Vagina (tissue), 2 donors: ENCODE measurements around the gene PRKAG2. TPM values are rescaled to one million over a fixed set of nuclear protein-coding genes. Genes with fewer than 3 reads are reported as not detected.

Experiments used
- DNase-seq, 2 donors: peaks; one replicate each; pipeline ENCODE4 v3.0.0-alpha.2; 2017; ENCODE audit errors: extremely low spot score in 2 of 2
- H3K27ac ChIP-seq: fragments of 200-600 bp; sonication (generic); one replicate; pipeline ENCODE4 v1.5.1; 2019
- H3K27me3 ChIP-seq: fragments of 200-600 bp; sonication (generic); one replicate; pipeline ENCODE4 v1.5.1; 2019
- H3K36me3 ChIP-seq, 2 donors: fragments of 200-600 bp; sonication (generic); one replicate each; pipeline ENCODE4 v1.5.1; 2017 to 2019
- H3K4me1 ChIP-seq: fragments of 200-600 bp; sonication (generic); one replicate; pipeline ENCODE4 v1.5.1; 2019
- H3K4me3 ChIP-seq, 2 donors: fragments of 200-600 bp; sonication (generic); 1 replicate in 1 of 2; 2 replicates in 1 of 2; pipeline ENCODE4 v1.5.1; 2016 to 2019
- H3K9me3 ChIP-seq: fragments of 200-600 bp; sonication (generic); one replicate; pipeline ENCODE4 v1.5.1; 2019
- POLR2A ChIP-seq, 2 donors: fragments of 450-650 bp; IDR thresholded peaks; one replicate each; pipeline ENCODE4 v1.6.1; 2017; ENCODE audit warnings: antibody characterized with exemption in 2 of 2, mild to moderate bottlenecking in 2 of 2, moderate library complexity in 2 of 2
- POLR2AphosphoS5 ChIP-seq, 2 donors: sonication (generic); formaldehyde crosslinking; IDR thresholded peaks; one replicate each; pipeline ENCODE4 v1.9.0; 2017; ENCODE audit warnings: antibody characterized with exemption in 2 of 2, mild to moderate bottlenecking in 2 of 2, low read depth in 1 of 2; ENCODE audit not compliant: insufficient read depth in 1 of 2
- intact Hi-C: fragments of 100-400 bp; cut with DNase I; formaldehyde crosslinking; loops from one replicate; pipeline ENCODE4 v1.15.1; 2023
- total RNA-seq: library from RNA; depleted of rRNA; stranded (reverse); fragments of >200 nt; gene quantifications from one replicate; pipeline ENCODE4 v1.2.3, GENCODE V29; 2016
- TF ChIP-seq, protein P1 (sequence below), 3 experiments: fragments of 450-650 bp in 2 of 3; fragments of 200-600 bp in 1 of 3; sonication (generic) in 1 of 3; IDR thresholded peaks; one replicate each; pipeline ENCODE4 v1.5.1; 2017 to 2019; ENCODE audit warnings: antibody characterized with exemption in 3 of 3, mild to moderate bottlenecking in 2 of 3, moderate library complexity in 2 of 3

The PRKAG2 gene
- total RNA-seq, 1 donor from 2014 or later = 25.0 TPM

DNA sequence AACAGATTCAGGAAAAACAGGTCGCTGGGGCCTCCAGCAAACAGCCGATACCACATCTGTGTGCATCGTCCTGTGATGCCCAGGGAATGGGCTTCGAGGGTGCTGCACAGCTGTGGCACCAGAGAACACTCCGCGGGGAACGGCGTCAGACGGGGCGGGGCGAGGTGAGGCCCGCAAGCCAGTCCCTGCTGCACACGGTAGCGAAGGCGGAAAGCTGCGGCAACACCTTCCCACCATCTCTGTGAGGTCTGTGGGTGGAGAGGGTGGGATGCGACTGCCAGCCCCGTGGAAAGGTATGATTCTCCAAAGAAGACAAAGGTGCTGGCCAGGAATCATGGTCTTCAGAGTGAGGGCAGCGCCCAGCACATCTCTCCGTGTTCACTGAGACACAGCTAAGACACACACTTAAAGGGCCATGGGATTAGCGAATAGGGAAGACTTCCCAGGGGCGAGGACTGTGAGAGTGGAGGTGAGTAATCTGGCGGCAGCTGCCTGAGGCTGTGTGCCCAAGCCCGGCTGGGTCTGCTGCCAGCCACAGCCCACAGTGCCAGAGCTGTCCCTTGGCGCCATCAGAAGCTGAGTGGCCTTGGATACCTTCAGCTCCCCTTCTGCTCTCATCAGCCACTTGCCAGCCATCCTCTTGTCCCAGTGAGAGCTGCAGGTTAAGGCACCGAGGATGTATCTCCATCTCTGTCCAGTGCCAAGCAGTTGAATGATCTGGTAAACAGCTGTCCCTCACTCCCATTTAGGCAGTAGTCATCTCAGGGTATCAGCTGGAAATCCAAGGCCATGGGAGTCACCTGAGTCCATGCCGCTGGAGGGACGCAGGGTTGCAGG is 17.6 kb downstream of the PRKAG2 start:
- Histone ChIP-seq H3K27ac (no peak overlapping the region), H3K4me3 (no peak overlapping the region), H3K9me3 (no peaks in the 10 kb centered on the region), H3K36me3 (no peaks in the 10 kb centered on the region), H3K4me1 (peaks cover 2% of the 10 kb centered on the region), H3K27me3 (no peaks in the 10 kb centered on the region)
- no peak for TF ChIP-seq POLR2A (IDR thresholded peaks at IDR 0.05)
- TF ChIP-seq, protein P1, sequence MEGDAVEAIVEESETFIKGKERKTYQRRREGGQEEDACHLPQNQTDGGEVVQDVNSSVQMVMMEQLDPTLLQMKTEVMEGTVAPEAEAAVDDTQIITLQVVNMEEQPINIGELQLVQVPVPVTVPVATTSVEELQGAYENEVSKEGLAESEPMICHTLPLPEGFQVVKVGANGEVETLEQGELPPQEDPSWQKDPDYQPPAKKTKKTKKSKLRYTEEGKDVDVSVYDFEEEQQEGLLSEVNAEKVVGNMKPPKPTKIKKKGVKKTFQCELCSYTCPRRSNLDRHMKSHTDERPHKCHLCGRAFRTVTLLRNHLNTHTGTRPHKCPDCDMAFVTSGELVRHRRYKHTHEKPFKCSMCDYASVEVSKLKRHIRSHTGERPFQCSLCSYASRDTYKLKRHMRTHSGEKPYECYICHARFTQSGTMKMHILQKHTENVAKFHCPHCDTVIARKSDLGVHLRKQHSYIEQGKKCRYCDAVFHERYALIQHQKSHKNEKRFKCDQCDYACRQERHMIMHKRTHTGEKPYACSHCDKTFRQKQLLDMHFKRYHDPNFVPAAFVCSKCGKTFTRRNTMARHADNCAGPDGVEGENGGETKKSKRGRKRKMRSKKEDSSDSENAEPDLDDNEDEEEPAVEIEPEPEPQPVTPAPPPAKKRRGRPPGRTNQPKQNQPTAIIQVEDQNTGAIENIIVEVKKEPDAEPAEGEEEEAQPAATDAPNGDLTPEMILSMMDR (IDR thresholded peaks at IDR 0.05) = no peak
- TF ChIP-seq POLR2AphosphoS5 (IDR thresholded peaks at IDR 0.05; ENCODE audit: insufficient read depth in 1 of 2, low read depth in 1 of 2) = no peak
- DNase-seq = no peak
- intact Hi-C loops = no loop called here

GRCh38 chr7:151858456-151858855 is 18.5 kb downstream of the PRKAG2 start:
- no peaks in the 10 kb centered on the region for H3K27me3 ChIP-seq
- peaks cover 7% of the 10 kb centered on the region for H3K4me1 ChIP-seq
- no peak for DNase-seq
- no peak overlapping the region for H3K4me3 ChIP-seq
- H3K9me3 ChIP-seq = no peaks in the 10 kb centered on the region
- TF ChIP-seq POLR2A (IDR thresholded peaks at IDR 0.05) (no peak), POLR2AphosphoS5 (IDR thresholded peaks at IDR 0.05; ENCODE audit: insufficient read depth in 1 of 2, low read depth in 1 of 2) (no peak)
- TF ChIP-seq, protein P1 (IDR thresholded peaks at IDR 0.05) = no peak
- intact Hi-C loops = no loop called here
- H3K27ac ChIP-seq = no peak overlapping the region
- H3K36me3 ChIP-seq = no peaks in the 10 kb centered on the region

GRCh38 chr7:151857866-151858450 is 19.0 kb downstream of the PRKAG2 start:
- TF ChIP-seq, protein P1 (IDR thresholded peaks at IDR 0.05) = no peak
- no peaks in the 10 kb centered on the region for H3K9me3 ChIP-seq
- H3K4me1 ChIP-seq = peaks cover 7% of the 10 kb centered on the region
- DNase-seq = no peak
- no peak overlapping the region for H3K4me3 ChIP-seq
- H3K27ac ChIP-seq = no peak overlapping the region
- no peaks in the 10 kb centered on the region for H3K36me3 ChIP-seq
- no peaks in the 10 kb centered on the region for H3K27me3 ChIP-seq
- intact Hi-C loops = no loop called here

- no peaks in the 10 kb centered on the region for H3K27me3 ChIP-seq
- TF ChIP-seq, protein P1 (IDR thresholded peaks at IDR 0.05) = no peak
- TF ChIP-seq POLR2A (IDR thresholded peaks at IDR 0.05) = no peak
- no peak for TF ChIP-seq POLR2AphosphoS5 (IDR thresholded peaks at IDR 0.05; ENCODE audit: insufficient read depth in 1 of 2, low read depth in 1 of 2)
- intact Hi-C loops = no loop called here
- no peaks in the 10 kb centered on the region for H3K36me3 ChIP-seq
- no peaks in the 10 kb centered on the region for H3K9me3 ChIP-seq
- no peak for DNase-seq
- H3K4me3 ChIP-seq = no peak overlapping the region
- H3K4me1 ChIP-seq = peaks cover 12% of the 10 kb centered on the region
- no peak overlapping the region for H3K27ac ChIP-seq
Measured at GRCh38 chr7:151857412-151857811, 19.5 kb downstream of the PRKAG2 start.

DNA sequence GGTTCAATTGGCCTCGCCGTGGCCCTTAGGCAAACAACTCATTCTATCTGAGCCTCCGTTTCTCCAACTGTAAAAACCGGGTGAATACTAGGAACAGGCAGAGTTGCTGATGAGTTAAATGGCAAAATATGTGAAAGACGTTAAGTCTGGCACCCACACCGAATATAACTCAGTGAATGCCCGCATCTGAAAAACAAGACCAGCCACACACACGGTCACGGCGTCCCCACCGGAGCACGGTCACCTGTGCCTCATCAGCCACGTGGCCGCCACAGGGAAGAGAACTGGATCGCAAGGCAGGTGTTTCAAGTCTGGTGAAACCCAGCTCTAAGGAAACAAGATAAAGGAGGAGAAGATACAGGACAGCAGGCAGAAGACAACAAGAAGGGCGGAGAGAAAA is 20.4 kb downstream of the PRKAG2 start:
- Histone ChIP-seq H3K4me1 (peaks cover 21% of the 10 kb centered on the region), H3K4me3 (no peak overlapping the region), H3K36me3 (no peaks in the 10 kb centered on the region), H3K27me3 (no peaks in the 10 kb centered on the region), H3K9me3 (no peaks in the 10 kb centered on the region), H3K27ac (no peak overlapping the region)
- intact Hi-C loops = no loop called here
- no peak for DNase-seq
- TF ChIP-seq POLR2A (IDR thresholded peaks at IDR 0.05) = no peak
- TF ChIP-seq POLR2AphosphoS5 (IDR thresholded peaks at IDR 0.05; ENCODE audit: insufficient read depth in 1 of 2, low read depth in 1 of 2) = no peak
- TF ChIP-seq, protein P1 (IDR thresholded peaks at IDR 0.05) = no peak
